K562 (cell line): ENCODE data around the gene KCNC3. TPM values are rescaled to one million over a fixed set of nuclear protein-coding genes. Genes with fewer than 3 reads are reported as not detected.

ENCODE experiments used
- HLTF ChIP-seq: fragments of 450-650 bp; IDR thresholded peaks from 2 replicates; pipeline ENCODE4 v1.6.1; 2016
- KDM1A ChIP-seq, 2 experiments: fragments of 450-650 bp; IDR thresholded peaks; 2 replicates each; pipeline ENCODE4 v1.6.1; 2016; ENCODE audit warnings: mild to moderate bottlenecking in 2 of 2
- MXI1 ChIP-seq: IDR thresholded peaks from 2 replicates; pipeline ENCODE4 v1.6.1; 2011; ENCODE audit warnings: low read depth, mild to moderate bottlenecking, improper control_type of control experiment, low read length
- SMARCE1 ChIP-seq: fragments of 450-650 bp; IDR thresholded peaks from 2 replicates; pipeline ENCODE4 v1.7.1; 2016; ENCODE audit warnings: mild to moderate bottlenecking
- TEAD4 ChIP-seq, 2 experiments: sonication (generic) in 1 of 2; formaldehyde crosslinking in 1 of 2; IDR thresholded peaks; 2 replicates each; pipeline versions ENCODE4 v1.6.1 to v1.8.0; 2012 to 2022; ENCODE audit warnings: borderline replicate concordance in 1 of 2, inconsistent platforms in 1 of 2, low read length in 1 of 2, mild to moderate bottlenecking in 1 of 2, missing genetic modification reagents in 1 of 2
- polyA plus RNA-seq, 8 experiments: library from polyadenylated mRNA; depleted of rRNA in 4 of 8; stranded (reverse) in 5 of 8; unstranded in 3 of 8; fragments of >200 nt; fragmentation: Nextera tagmentation in 2 of 8; fragmentation: Illumina TruSeq in 1 of 8; extraction: Ambion mirVana in 2 of 8; extraction: Trizol in 1 of 8; gene quantifications; 2 replicates each; pipeline versions ENCODE4 v1.2.1 to v1.2.3, GENCODE V29; 2011 to 2014; ENCODE audit warnings: inconsistent platforms in 1 of 8, missing spikeins in 1 of 8
- total RNA-seq, 7 experiments: library from RNA; depleted of rRNA in 6 of 7; stranded (reverse); fragments of >200 nt in 6 of 7; fragmentation: Illumina TruSeq in 2 of 7; extraction: Trizol in 2 of 7; gene quantifications; 2 replicates each; pipeline versions ENCODE4 v1.2.1 to v1.2.3, GENCODE V29; 2011 to 2021; ENCODE audit warnings: low replicate concordance in 1 of 7
- TF ChIP-seq, protein P1 (sequence below): fragments of 450-650 bp; IDR thresholded peaks from 2 replicates; pipeline ENCODE4 v1.7.1; 2018; ENCODE audit warnings: mild to moderate bottlenecking, low read depth; ENCODE audit not compliant: partially characterized antibody
- TF ChIP-seq, protein P2 (sequence below): fragments of 450-650 bp; IDR thresholded peaks from 2 replicates; pipeline ENCODE4 v1.6.1; 2016; ENCODE audit warnings: mild to moderate bottlenecking, moderate library complexity

KCNC3 gene
- total and polyA plus RNA-seq, 9 of the 15 experiments (the other 6 are each of a cell fraction or from before 2014, with no cell fraction given): 0.03 to 26.2 (median 2.0) TPM

GRCh38 chr19:50315773-50316448 lies 13.3 kb downstream of the KCNC3 start (continued):
- TF ChIP-seq, protein P1, sequence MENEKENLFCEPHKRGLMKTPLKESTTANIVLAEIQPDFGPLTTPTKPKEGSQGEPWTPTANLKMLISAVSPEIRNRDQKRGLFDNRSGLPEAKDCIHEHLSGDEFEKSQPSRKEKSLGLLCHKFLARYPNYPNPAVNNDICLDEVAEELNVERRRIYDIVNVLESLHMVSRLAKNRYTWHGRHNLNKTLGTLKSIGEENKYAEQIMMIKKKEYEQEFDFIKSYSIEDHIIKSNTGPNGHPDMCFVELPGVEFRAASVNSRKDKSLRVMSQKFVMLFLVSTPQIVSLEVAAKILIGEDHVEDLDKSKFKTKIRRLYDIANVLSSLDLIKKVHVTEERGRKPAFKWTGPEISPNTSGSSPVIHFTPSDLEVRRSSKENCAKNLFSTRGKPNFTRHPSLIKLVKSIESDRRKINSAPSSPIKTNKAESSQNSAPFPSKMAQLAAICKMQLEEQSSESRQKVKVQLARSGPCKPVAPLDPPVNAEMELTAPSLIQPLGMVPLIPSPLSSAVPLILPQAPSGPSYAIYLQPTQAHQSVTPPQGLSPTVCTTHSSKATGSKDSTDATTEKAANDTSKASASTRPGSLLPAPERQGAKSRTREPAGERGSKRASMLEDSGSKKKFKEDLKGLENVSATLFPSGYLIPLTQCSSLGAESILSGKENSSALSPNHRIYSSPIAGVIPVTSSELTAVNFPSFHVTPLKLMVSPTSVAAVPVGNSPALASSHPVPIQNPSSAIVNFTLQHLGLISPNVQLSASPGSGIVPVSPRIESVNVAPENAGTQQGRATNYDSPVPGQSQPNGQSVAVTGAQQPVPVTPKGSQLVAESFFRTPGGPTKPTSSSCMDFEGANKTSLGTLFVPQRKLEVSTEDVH: peak; percentile 47
- TF ChIP-seq, protein P2, sequence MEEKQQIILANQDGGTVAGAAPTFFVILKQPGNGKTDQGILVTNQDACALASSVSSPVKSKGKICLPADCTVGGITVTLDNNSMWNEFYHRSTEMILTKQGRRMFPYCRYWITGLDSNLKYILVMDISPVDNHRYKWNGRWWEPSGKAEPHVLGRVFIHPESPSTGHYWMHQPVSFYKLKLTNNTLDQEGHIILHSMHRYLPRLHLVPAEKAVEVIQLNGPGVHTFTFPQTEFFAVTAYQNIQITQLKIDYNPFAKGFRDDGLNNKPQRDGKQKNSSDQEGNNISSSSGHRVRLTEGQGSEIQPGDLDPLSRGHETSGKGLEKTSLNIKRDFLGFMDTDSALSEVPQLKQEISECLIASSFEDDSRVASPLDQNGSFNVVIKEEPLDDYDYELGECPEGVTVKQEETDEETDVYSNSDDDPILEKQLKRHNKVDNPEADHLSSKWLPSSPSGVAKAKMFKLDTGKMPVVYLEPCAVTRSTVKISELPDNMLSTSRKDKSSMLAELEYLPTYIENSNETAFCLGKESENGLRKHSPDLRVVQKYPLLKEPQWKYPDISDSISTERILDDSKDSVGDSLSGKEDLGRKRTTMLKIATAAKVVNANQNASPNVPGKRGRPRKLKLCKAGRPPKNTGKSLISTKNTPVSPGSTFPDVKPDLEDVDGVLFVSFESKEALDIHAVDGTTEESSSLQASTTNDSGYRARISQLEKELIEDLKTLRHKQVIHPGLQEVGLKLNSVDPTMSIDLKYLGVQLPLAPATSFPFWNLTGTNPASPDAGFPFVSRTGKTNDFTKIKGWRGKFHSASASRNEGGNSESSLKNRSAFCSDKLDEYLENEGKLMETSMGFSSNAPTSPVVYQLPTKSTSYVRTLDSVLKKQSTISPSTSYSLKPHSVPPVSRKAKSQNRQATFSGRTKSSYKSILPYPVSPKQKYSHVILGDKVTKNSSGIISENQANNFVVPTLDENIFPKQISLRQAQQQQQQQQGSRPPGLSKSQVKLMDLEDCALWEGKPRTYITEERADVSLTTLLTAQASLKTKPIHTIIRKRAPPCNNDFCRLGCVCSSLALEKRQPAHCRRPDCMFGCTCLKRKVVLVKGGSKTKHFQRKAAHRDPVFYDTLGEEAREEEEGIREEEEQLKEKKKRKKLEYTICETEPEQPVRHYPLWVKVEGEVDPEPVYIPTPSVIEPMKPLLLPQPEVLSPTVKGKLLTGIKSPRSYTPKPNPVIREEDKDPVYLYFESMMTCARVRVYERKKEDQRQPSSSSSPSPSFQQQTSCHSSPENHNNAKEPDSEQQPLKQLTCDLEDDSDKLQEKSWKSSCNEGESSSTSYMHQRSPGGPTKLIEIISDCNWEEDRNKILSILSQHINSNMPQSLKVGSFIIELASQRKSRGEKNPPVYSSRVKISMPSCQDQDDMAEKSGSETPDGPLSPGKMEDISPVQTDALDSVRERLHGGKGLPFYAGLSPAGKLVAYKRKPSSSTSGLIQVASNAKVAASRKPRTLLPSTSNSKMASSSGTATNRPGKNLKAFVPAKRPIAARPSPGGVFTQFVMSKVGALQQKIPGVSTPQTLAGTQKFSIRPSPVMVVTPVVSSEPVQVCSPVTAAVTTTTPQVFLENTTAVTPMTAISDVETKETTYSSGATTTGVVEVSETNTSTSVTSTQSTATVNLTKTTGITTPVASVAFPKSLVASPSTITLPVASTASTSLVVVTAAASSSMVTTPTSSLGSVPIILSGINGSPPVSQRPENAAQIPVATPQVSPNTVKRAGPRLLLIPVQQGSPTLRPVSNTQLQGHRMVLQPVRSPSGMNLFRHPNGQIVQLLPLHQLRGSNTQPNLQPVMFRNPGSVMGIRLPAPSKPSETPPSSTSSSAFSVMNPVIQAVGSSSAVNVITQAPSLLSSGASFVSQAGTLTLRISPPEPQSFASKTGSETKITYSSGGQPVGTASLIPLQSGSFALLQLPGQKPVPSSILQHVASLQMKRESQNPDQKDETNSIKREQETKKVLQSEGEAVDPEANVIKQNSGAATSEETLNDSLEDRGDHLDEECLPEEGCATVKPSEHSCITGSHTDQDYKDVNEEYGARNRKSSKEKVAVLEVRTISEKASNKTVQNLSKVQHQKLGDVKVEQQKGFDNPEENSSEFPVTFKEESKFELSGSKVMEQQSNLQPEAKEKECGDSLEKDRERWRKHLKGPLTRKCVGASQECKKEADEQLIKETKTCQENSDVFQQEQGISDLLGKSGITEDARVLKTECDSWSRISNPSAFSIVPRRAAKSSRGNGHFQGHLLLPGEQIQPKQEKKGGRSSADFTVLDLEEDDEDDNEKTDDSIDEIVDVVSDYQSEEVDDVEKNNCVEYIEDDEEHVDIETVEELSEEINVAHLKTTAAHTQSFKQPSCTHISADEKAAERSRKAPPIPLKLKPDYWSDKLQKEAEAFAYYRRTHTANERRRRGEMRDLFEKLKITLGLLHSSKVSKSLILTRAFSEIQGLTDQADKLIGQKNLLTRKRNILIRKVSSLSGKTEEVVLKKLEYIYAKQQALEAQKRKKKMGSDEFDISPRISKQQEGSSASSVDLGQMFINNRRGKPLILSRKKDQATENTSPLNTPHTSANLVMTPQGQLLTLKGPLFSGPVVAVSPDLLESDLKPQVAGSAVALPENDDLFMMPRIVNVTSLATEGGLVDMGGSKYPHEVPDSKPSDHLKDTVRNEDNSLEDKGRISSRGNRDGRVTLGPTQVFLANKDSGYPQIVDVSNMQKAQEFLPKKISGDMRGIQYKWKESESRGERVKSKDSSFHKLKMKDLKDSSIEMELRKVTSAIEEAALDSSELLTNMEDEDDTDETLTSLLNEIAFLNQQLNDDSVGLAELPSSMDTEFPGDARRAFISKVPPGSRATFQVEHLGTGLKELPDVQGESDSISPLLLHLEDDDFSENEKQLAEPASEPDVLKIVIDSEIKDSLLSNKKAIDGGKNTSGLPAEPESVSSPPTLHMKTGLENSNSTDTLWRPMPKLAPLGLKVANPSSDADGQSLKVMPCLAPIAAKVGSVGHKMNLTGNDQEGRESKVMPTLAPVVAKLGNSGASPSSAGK: no peak
- no peak for TF ChIP-seq MXI1
- peak; percentile 83; the same call in 1 of the 2 replicates for TF ChIP-seq HLTF
- TF ChIP-seq TEAD4 (IDR thresholded peaks at IDR 0.05; ENCODE audit: low read length): 0 out of 2 replicates have a peak, but pooled peaks have one; percentile 5
- TF ChIP-seq TEAD4 (CRISPR knock-in tag; IDR thresholded peaks at IDR 0.05; ENCODE audit: borderline replicate concordance): no peak
- TF ChIP-seq SMARCE1: peak; percentile 60; the same call in 1 of the 2 replicates
- TF ChIP-seq KDM1A (IDR thresholded peaks at IDR 0.05): peak in 1 of 2 experiments; percentile 90; a peak in 2 of 4 replicates
